Activated CD4-positive, alpha-beta T cell treated with anti-CD3 and anti-CD28 coated beads for 36 hours (primary cell): ENCODE data around the gene KPNA1. TPM values are rescaled to one million over a fixed set of nuclear protein-coding genes. Genes with fewer than 3 reads are reported as not detected.

ENCODE experiments used
- ATAC-seq: fragments of 200-7000 bp; cut with Tn5 transposase; one replicate; pipeline ENCODE4 v1.10.0; 2021; ENCODE audit warnings: mild to moderate bottlenecking, moderate library complexity
- CTCF ChIA-PET: fragments of 350-600 bp; sonication (Branson Sonifier 250); formaldehyde crosslinking; loops from one replicate; lab custom pipeline; 2021; ENCODE audit warnings: antibody characterized with exemption; lab: Charles Lee
- POLR2A ChIA-PET: fragments of 350-600 bp; sonication (Branson Sonifier 250); formaldehyde crosslinking; loops from one replicate; lab custom pipeline; 2021; ENCODE audit warnings: antibody characterized with exemption, inconsistent platforms; lab: Charles Lee
- DNase-seq: peaks from one replicate; pipeline ENCODE4 v3.0.0-alpha.2; 2020
- H3K27ac Mint-ChIP-seq: one replicate; pipeline ENCODE4 v1.8.0; 2021; ENCODE audit warnings: mixed read lengths
- H3K27me3 Mint-ChIP-seq: one replicate; pipeline ENCODE4 v1.8.0; 2021; ENCODE audit warnings: mixed read lengths
- H3K36me3 Mint-ChIP-seq: one replicate; pipeline ENCODE4 v1.8.0; 2021; ENCODE audit warnings: low read depth, mixed read lengths
- H3K4me1 Mint-ChIP-seq: one replicate; pipeline ENCODE4 v1.8.0; 2021; ENCODE audit warnings: mixed read lengths
- H3K4me3 Mint-ChIP-seq: one replicate; pipeline ENCODE4 v1.8.0; 2021; ENCODE audit warnings: mild to moderate bottlenecking, moderate library complexity, mixed read lengths
- H3K9me3 Mint-ChIP-seq: one replicate; pipeline ENCODE4 v1.8.0; 2021; ENCODE audit warnings: low read depth, mixed read lengths
- intact Hi-C, 2 experiments: fragments of 100-400 bp; cut with DNase I in 1 of 2; cut with micrococcal nuclease in 1 of 2; formaldehyde crosslinking; loops; one replicate each; pipeline versions ENCODE4 v1.14.2 to v1.15.1; 2022 to 2024; cut with DNase I, micrococcal nuclease
- total RNA-seq, 2 experiments: library from RNA; stranded (reverse); gene quantifications; one replicate each; pipeline ENCODE4 v1.2.3, GENCODE V29; 2021

KPNA1 gene
- total RNA-seq: 10 to 100 TPM; 37.5 to 42.6 TPM

- H3K36me3 Mint-ChIP-seq: peaks cover 16% of the 10 kb centered on the region
- H3K9me3 Mint-ChIP-seq: peaks cover 3% of the 10 kb centered on the region
- peak within 1 kb of the TSS; percentile 84 for H3K27ac Mint-ChIP-seq
- peak within 1 kb of the TSS; percentile 77 for H3K4me3 Mint-ChIP-seq
- intact Hi-C loops: loop anchor here (1.0 to 5.0 kb wide), 13 partner anchors 17 to 970 kb away; partner anchors contain the start of genes WDR5B (in 2 of the 2), FAM162A (in 1 of the 2), HCLS1 (in 1 of the 2) and HSPBAP1 (in 1 of the 2)
- H3K27me3 Mint-ChIP-seq: no peaks in the 10 kb centered on the region
- ATAC-seq: peak; percentile 93
- CTCF ChIA-PET: interaction anchor here (0.6 to 2.8 kb wide), 6 partner anchors 17 to 165 kb away, joined by 3 to 13 read pairs (median 4); partner anchors contain the start of gene FAM162A
- peak; percentile 93 for DNase-seq
- H3K4me1 Mint-ChIP-seq: peaks cover 39% of the 10 kb centered on the region
- POLR2A ChIA-PET: interaction anchor here (0.6 to 1.6 kb wide), 8 partner anchors 20 to 173 kb away, joined by 3 to 8 read pairs (median 3); partner anchors contain the start of genes FAM162A and WDR5B
These were observed at the start of gene KPNA1 for GRCh38 chr3:122514123-122515019. KPNA1 (minus strand) TSS chr3:122514939; CDS start chr3:122496565, 18,374 bp downstream.

- Mint-ChIP-seq H3K4me1 (peaks cover 67% of the 10 kb centered on the region), H3K4me3 (peak within 1 kb of the TSS; percentile 83), H3K27ac (peak within 1 kb of the TSS; percentile 97), H3K27me3 (no peaks in the 10 kb centered on the region), H3K9me3 (no peaks in the 10 kb centered on the region), H3K36me3 (peaks cover 58% of the 10 kb centered on the region)
- intact Hi-C loops: loop anchor here (1.0 to 5.0 kb wide), 7 partner anchors 12 to 1017 kb away; partner anchors contain the start of genes FAM162A (in 1 of the 2), HSPBAP1 (in 1 of the 2), POLQ (in 1 of the 2) and SEMA5B (in 1 of the 2)
- peak; percentile 83 for ATAC-seq
- DNase-seq: peak; percentile 89
- POLR2A ChIA-PET: interaction anchor here (0.6 to 1.0 kb wide), 2 partner anchors 115 to 462 kb away, joined by 4 to 5 read pairs; no protein-coding TSS in a partner anchor
- CTCF ChIA-PET: interaction anchor here (1.0 to 2.6 kb wide), 4 partner anchors 61 to 148 kb away, joined by 3 to 45 read pairs (median 4); partner anchors contain the start of genes PARP14 and WDR5B
These were observed 49.6 kb upstream of the KPNA1 start, which contains the start of the genes DTX3L and PARP9 for GRCh38 chr3:122564155-122564912. DTX3L (plus strand) TSS chr3:122564338; CDS start chr3:122564427, 89 bp downstream. PARP9 (minus strand) TSS chr3:122564300; CDS start chr3:122559620, 4,680 bp downstream.

- CTCF ChIA-PET: interaction anchor here (1.0 to 3.1 kb wide), 6 partner anchors 62 to 171 kb away, joined by 3 to 55 read pairs (median 4); partner anchors contain the start of genes PARP14 and WDR5B
- intact Hi-C loops: loop anchor here (1.0 to 5.0 kb wide), 7 partner anchors 13 to 1016 kb away; partner anchors contain the start of genes FAM162A (in 1 of the 2), HSPBAP1 (in 1 of the 2), POLQ (in 1 of the 2) and SEMA5B (in 1 of the 2)
- DNase-seq (peak; percentile 38), ATAC-seq (peak; percentile 18)
- peak overlapping the region; percentile 83 for H3K4me3 Mint-ChIP-seq
- H3K4me1 Mint-ChIP-seq: peaks cover 61% of the 10 kb centered on the region
- no peaks in the 10 kb centered on the region for H3K9me3 Mint-ChIP-seq
- H3K27ac Mint-ChIP-seq: peak overlapping the region; percentile 97
- H3K36me3 Mint-ChIP-seq: peaks cover 57% of the 10 kb centered on the region
- H3K27me3 Mint-ChIP-seq: no peaks in the 10 kb centered on the region
- POLR2A ChIA-PET: interaction anchor here (1.0 kb wide), 1 partner anchor 116 kb away, joined by 4 read pairs; no protein-coding TSS in a partner anchor
These were observed 48.9 kb upstream of the KPNA1 start for GRCh38 chr3:122563717-122564025.

GRCh38 chr3:122562923-122563716 is 48.4 kb upstream of the KPNA1 start:
- Mint-ChIP-seq H3K4me1 (peaks cover 56% of the 10 kb centered on the region), H3K9me3 (no peaks in the 10 kb centered on the region), H3K27me3 (no peaks in the 10 kb centered on the region), H3K36me3 (peaks cover 55% of the 10 kb centered on the region), H3K4me3 (peak overlapping the region; percentile 83), H3K27ac (peak overlapping the region; percentile 97)
- POLR2A ChIA-PET: interaction anchor here (0.8 to 1.1 kb wide), 2 partner anchors 25 to 48 kb away, joined by 3 read pairs; partner anchors contain the start of gene KPNA1
- no peak for DNase-seq
- ATAC-seq: no peak
- intact Hi-C loops: loop anchor here in 1 of 2 experiments (5.0 kb wide), 3 partner anchors 229 to 1016 kb away; partner anchors contain the start of genes HSPBAP1, POLQ and SEMA5B
- CTCF ChIA-PET: interaction anchor here (1.0 to 3.1 kb wide), 6 partner anchors 12 to 170 kb away, joined by 3 to 55 read pairs (median 3); partner anchors contain the start of gene PARP14

GRCh38 chr3:122560680-122561079 is 45.9 kb upstream of the KPNA1 start:
- CTCF ChIA-PET: interaction anchor here (0.7 to 6.5 kb wide), 9 partner anchors 10 to 135 kb away, joined by 3 to 58 read pairs (median 4); partner anchors contain the start of gene PARP14
- intact Hi-C loops: loop anchor here (1.0 to 5.0 kb wide), 5 partner anchors 50 to 1013 kb away; partner anchors contain the start of genes HSPBAP1 (in 1 of the 2), POLQ (in 1 of the 2) and SEMA5B (in 1 of the 2)
- POLR2A ChIA-PET: interaction anchor here (1.1 to 1.4 kb wide), 2 partner anchors 118 to 119 kb away, joined by 3 to 4 read pairs; no protein-coding TSS in a partner anchor
- H3K27me3 Mint-ChIP-seq: no peaks in the 10 kb centered on the region
- peak overlapping the region; percentile 33 for H3K27ac Mint-ChIP-seq
- peaks cover 37% of the 10 kb centered on the region for H3K4me1 Mint-ChIP-seq
- H3K4me3 Mint-ChIP-seq: no peak overlapping the region
- H3K9me3 Mint-ChIP-seq: no peaks in the 10 kb centered on the region
- ATAC-seq (peak; percentile 42), DNase-seq (peak; percentile 73)
- H3K36me3 Mint-ChIP-seq: peaks cover 45% of the 10 kb centered on the region

- Mint-ChIP-seq H3K4me3 (no peak overlapping the region), H3K27ac (no peak overlapping the region), H3K4me1 (peaks cover 32% of the 10 kb centered on the region), H3K27me3 (no peaks in the 10 kb centered on the region), H3K36me3 (peaks cover 48% of the 10 kb centered on the region), H3K9me3 (no peaks in the 10 kb centered on the region)
- POLR2A ChIA-PET: interaction anchor here (1.4 kb wide), 1 partner anchor 119 kb away, joined by 3 read pairs; no protein-coding TSS in a partner anchor
- ATAC-seq: no peak
- no peak for DNase-seq
- intact Hi-C loops: loop anchor here (1.0 to 5.0 kb wide), 5 partner anchors 50 to 1013 kb away; partner anchors contain the start of genes HSPBAP1 (in 1 of the 2), POLQ (in 1 of the 2) and SEMA5B (in 1 of the 2)
- CTCF ChIA-PET: interaction anchor here (0.7 to 6.5 kb wide), 12 partner anchors 8 to 136 kb away, joined by 3 to 58 read pairs (median 4); partner anchors contain the start of gene PARP14
These were observed 45.2 kb upstream of the KPNA1 start for GRCh38 chr3:122559906-122560305.

- no peak overlapping the region for H3K4me3 Mint-ChIP-seq
- H3K36me3 Mint-ChIP-seq: peaks cover 51% of the 10 kb centered on the region
- CTCF ChIA-PET: interaction anchor here (0.6 to 6.5 kb wide), 12 partner anchors 9 to 467 kb away, joined by 3 to 58 read pairs (median 4); partner anchors contain the start of gene PARP14
- H3K4me1 Mint-ChIP-seq: peaks cover 34% of the 10 kb centered on the region
- no peak for ATAC-seq
- no peaks in the 10 kb centered on the region for H3K9me3 Mint-ChIP-seq
- no peak overlapping the region for H3K27ac Mint-ChIP-seq
- intact Hi-C loops: no loop called here
- DNase-seq: no peak
- POLR2A ChIA-PET: no interaction called here
- H3K27me3 Mint-ChIP-seq: no peaks in the 10 kb centered on the region
These were observed 43.9 kb upstream of the KPNA1 start for GRCh38 chr3:122558605-122559004.

- Mint-ChIP-seq H3K36me3 (peaks cover 52% of the 10 kb centered on the region), H3K27ac (no peak overlapping the region), H3K4me1 (peaks cover 24% of the 10 kb centered on the region), H3K4me3 (no peak overlapping the region), H3K9me3 (no peaks in the 10 kb centered on the region), H3K27me3 (no peaks in the 10 kb centered on the region)
- DNase-seq (no peak), ATAC-seq (no peak)
- ChIA-PET POLR2A (no interaction called here), CTCF (interaction anchor here (0.8 to 6.5 kb wide), 5 partner anchors 9 to 122 kb away, joined by 3 to 58 read pairs (median 3); partner anchors contain the start of gene PARP14)
- intact Hi-C loops: no loop called here
These were observed 42.6 kb upstream of the KPNA1 start for GRCh38 chr3:122557356-122557755.
